Measurements from ENCODE around the gene TAGLN3.

DNA sequence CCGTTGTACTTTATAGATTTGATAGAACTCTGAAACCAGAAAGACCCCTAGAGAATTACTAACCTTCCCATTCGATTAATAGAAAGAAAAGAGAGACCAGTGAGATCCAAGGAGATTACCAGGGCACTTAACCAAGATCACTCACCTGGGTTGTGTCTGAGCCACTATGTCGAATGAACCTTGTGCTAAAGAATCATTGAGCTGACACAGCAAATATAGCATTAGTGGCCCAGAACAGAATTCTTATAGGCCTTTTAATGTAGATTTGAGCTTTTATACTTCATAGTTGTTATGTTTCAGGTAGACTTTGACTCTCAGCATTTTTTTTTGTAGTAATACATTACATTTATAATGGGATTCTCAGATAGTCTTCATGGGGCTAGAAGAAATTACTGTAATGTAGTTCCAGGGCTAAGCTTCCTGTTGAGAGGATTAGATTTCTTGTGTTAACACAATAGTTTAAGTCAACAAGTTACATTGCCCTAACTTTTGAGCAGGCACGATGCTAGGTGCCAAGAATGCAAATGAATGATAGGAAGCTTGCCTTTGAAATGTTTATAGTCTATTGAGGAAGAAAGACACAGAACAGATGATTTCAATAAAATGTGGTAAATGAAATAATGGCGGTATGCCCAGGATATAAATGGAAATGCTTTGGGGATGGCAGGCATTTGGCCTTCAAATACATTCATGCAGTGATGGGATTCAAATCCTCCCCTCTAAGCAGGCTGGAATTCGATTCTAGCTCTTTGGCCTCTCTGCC, 44.3 kb upstream of the TAGLN3 start:
- TF ChIP-seq, protein P1, sequence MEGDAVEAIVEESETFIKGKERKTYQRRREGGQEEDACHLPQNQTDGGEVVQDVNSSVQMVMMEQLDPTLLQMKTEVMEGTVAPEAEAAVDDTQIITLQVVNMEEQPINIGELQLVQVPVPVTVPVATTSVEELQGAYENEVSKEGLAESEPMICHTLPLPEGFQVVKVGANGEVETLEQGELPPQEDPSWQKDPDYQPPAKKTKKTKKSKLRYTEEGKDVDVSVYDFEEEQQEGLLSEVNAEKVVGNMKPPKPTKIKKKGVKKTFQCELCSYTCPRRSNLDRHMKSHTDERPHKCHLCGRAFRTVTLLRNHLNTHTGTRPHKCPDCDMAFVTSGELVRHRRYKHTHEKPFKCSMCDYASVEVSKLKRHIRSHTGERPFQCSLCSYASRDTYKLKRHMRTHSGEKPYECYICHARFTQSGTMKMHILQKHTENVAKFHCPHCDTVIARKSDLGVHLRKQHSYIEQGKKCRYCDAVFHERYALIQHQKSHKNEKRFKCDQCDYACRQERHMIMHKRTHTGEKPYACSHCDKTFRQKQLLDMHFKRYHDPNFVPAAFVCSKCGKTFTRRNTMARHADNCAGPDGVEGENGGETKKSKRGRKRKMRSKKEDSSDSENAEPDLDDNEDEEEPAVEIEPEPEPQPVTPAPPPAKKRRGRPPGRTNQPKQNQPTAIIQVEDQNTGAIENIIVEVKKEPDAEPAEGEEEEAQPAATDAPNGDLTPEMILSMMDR (conservative IDR thresholded peaks at IDR 0.05; ENCODE audit: low read depth, low read length), result no peak
- TF ChIP-seq EZH2 (IDR thresholded peaks at IDR 0.05; ENCODE audit: borderline replicate concordance, low read depth, low read length, poor library complexity, severe bottlenecking), result no peak
